CD4-positive, CD25-positive, alpha-beta regulatory T cell (primary cell): Measurements from ENCODE around the gene SCAF8. TPM values are rescaled to one million over a fixed set of nuclear protein-coding genes. Genes with fewer than 3 reads are reported as not detected.
"Not testable (repeated sequence)": the region's sequence is repeated elsewhere in the genome, so short reads cannot be mapped to it uniquely, and the experiment has no call there.

Experiments
- ATAC-seq, 2 donors: fragments of 150-1000 bp; cut with Tn5 transposase; one replicate each; pipeline ENCODE4 v1.10.0; 2021; ENCODE audit warnings: low read depth in 2 of 2, moderate number of reproducible peaks in 2 of 2, moderate library complexity in 1 of 2
- DNase-seq, 3 donors: peaks; one replicate each; pipeline versions ENCODE4 v3.0.0 to v3.0.0-alpha.2; 2012 to 2022; ENCODE audit warnings: mixed read lengths in 1 of 3
- H3K27ac ChIP-seq: one replicate; pipeline ENCODE4 v1.7.0; 2013; ENCODE audit warnings: mild to moderate bottlenecking, low read length; ENCODE audit not compliant: insufficient read depth, poor library complexity, severe bottlenecking
- H3K27me3 ChIP-seq: one replicate; pipeline ENCODE4 v1.7.0; 2013; ENCODE audit warnings: low read length; ENCODE audit not compliant: control insufficient read depth, insufficient read depth
- H3K36me3 ChIP-seq: one replicate; pipeline ENCODE4 v1.7.0; 2013; ENCODE audit warnings: mild to moderate bottlenecking, low read length, moderate library complexity; ENCODE audit not compliant: control insufficient read depth, insufficient read depth
- H3K4me1 ChIP-seq: 2 replicates; pipeline ENCODE4 v1.7.0; 2013; ENCODE audit warnings: mild to moderate bottlenecking, low read length; ENCODE audit not compliant: insufficient read depth, control insufficient read depth, poor library complexity, severe bottlenecking
- H3K4me3 ChIP-seq: one replicate; pipeline ENCODE4 v1.7.0; 2013; ENCODE audit warnings: low read depth, mild to moderate bottlenecking, low read length, moderate library complexity
- H3K9me3 ChIP-seq, 2 experiments: 1 replicate in 1 of 2; 2 replicates in 1 of 2; pipeline ENCODE4 v1.7.0; 2013; ENCODE audit warnings: low read length in 2 of 2, mild to moderate bottlenecking in 1 of 2, moderate library complexity in 1 of 2; ENCODE audit not compliant: control insufficient read depth in 2 of 2
- H3K27ac Mint-ChIP-seq, 3 donors: one replicate each; pipeline ENCODE4 v1.8.0; 2020 to 2022; ENCODE audit warnings: mild to moderate bottlenecking in 3 of 3, mixed read lengths in 3 of 3, moderate library complexity in 2 of 3
- H3K27me3 Mint-ChIP-seq: one replicate; pipeline ENCODE4 v1.8.0; 2022; ENCODE audit warnings: mild to moderate bottlenecking, mixed read lengths
- H3K36me3 Mint-ChIP-seq: one replicate; pipeline ENCODE4 v1.8.0; 2020; ENCODE audit warnings: mixed read lengths
- H3K4me1 Mint-ChIP-seq, 4 donors: one replicate each; pipeline ENCODE4 v1.8.0; 2020 to 2022; ENCODE audit warnings: mixed read lengths in 4 of 4, mild to moderate bottlenecking in 1 of 4
- H3K4me3 Mint-ChIP-seq, 4 donors: one replicate each; pipeline ENCODE4 v1.8.0; 2020 to 2022; ENCODE audit warnings: mild to moderate bottlenecking in 4 of 4, mixed read lengths in 4 of 4, moderate library complexity in 3 of 4
- H3K9me3 Mint-ChIP-seq, 7 donors: one replicate each; pipeline ENCODE4 v1.8.0; 2020 to 2022; ENCODE audit warnings: mixed read lengths in 7 of 7, mild to moderate bottlenecking in 3 of 7, moderate library complexity in 2 of 7
- polyA plus RNA-seq, 4 donors: library from polyadenylated mRNA; unstranded; fragments of 300-500 nt; fragmentation: Illumina TruSeq; gene quantifications; one replicate each; pipeline ENCODE4 v1.2.3, GENCODE V29; 2021
- total RNA-seq: library from RNA; stranded (reverse); gene quantifications from one replicate; pipeline ENCODE4 v1.2.3, GENCODE V29; 2022

Gene SCAF8
- total and polyA plus RNA-seq, 5 donors from 2014 or later = 13.7 to 72.0 (median 15.3) TPM

GRCh38 chr6:154703124-154703523, 30.1 kb upstream of the SCAF8 start:
- H3K4me3 Mint-ChIP-seq = no peak overlapping the region
- H3K9me3 Mint-ChIP-seq = no peaks in the 10 kb centered on the region
- H3K36me3 ChIP-seq = no peaks in the 10 kb centered on the region
- H3K27ac Mint-ChIP-seq = no peak overlapping the region
- H3K27me3 Mint-ChIP-seq = peaks cover 27% of the 10 kb centered on the region
- H3K4me3 ChIP-seq = no peak overlapping the region
- H3K27ac ChIP-seq = no peak overlapping the region
- ATAC-seq (no peak), DNase-seq (no peak)
- no peaks in the 10 kb centered on the region for H3K4me1 Mint-ChIP-seq
- peaks cover 8% of the 10 kb centered on the region for H3K27me3 ChIP-seq
- H3K9me3 ChIP-seq = no peaks in the 10 kb centered on the region
- no peaks in the 10 kb centered on the region for H3K4me1 ChIP-seq
- no peaks in the 10 kb centered on the region for H3K36me3 Mint-ChIP-seq

- Mint-ChIP-seq H3K36me3 (no peaks in the 10 kb centered on the region), H3K27me3 (peaks cover 41% of the 10 kb centered on the region), H3K9me3 (peaks cover 0 to 1% (median 0%) of the 10 kb centered on the region in 7 donors), H3K27ac (no peak overlapping the region), H3K4me3 (no peak overlapping the region), H3K4me1 (no peaks in the 10 kb centered on the region)
- peak in 1 of 3 donors; percentile 17 for DNase-seq
- H3K27ac ChIP-seq = no peak overlapping the region
- ATAC-seq = no peak
- no peak overlapping the region for H3K4me3 ChIP-seq
- peaks cover 8% of the 10 kb centered on the region for H3K27me3 ChIP-seq
- H3K9me3 ChIP-seq = no peaks in the 10 kb centered on the region
- no peaks in the 10 kb centered on the region for H3K36me3 ChIP-seq
- no peaks in the 10 kb centered on the region for H3K4me1 ChIP-seq
These were observed 27.6 kb upstream of the SCAF8 start for GRCh38 chr6:154705471-154706113.

- H3K27ac ChIP-seq = no peak overlapping the region
- no peak overlapping the region for H3K27ac Mint-ChIP-seq
- peaks cover 41% of the 10 kb centered on the region for H3K27me3 Mint-ChIP-seq
- no peaks in the 10 kb centered on the region for H3K4me1 Mint-ChIP-seq
- DNase-seq (no peak), ATAC-seq (no peak)
- peaks cover 0 to 1% (median 0%) of the 10 kb centered on the region in 7 donors for H3K9me3 Mint-ChIP-seq
- H3K9me3 ChIP-seq = no peaks in the 10 kb centered on the region
- peak overlapping the region in 1 of 4 donors; percentile 53 for H3K4me3 Mint-ChIP-seq
- H3K36me3 Mint-ChIP-seq = no peaks in the 10 kb centered on the region
- H3K4me1 ChIP-seq = no peaks in the 10 kb centered on the region
- no peak overlapping the region for H3K4me3 ChIP-seq
- no peaks in the 10 kb centered on the region for H3K36me3 ChIP-seq
- H3K27me3 ChIP-seq = peaks cover 8% of the 10 kb centered on the region
These were observed 26.8 kb upstream of the SCAF8 start for GRCh38 chr6:154706389-154706788.

GRCh38 chr6:154709621-154710020, 23.6 kb upstream of the SCAF8 start:
- Histone ChIP-seq H3K36me3 (no peaks in the 10 kb centered on the region), H3K4me3 (no peak overlapping the region), H3K4me1 (no peaks in the 10 kb centered on the region), H3K27me3 (peaks cover 5% of the 10 kb centered on the region), H3K27ac (no peak overlapping the region), H3K9me3 (no peaks in the 10 kb centered on the region)
- no peak overlapping the region for H3K27ac Mint-ChIP-seq
- H3K9me3 Mint-ChIP-seq = peaks cover 0 to 1% (median 0%) of the 10 kb centered on the region in 7 donors
- DNase-seq = no peak
- H3K27me3 Mint-ChIP-seq = peaks cover 44% of the 10 kb centered on the region
- no peaks in the 10 kb centered on the region for H3K4me1 Mint-ChIP-seq
- H3K4me3 Mint-ChIP-seq = no peak overlapping the region
- no peaks in the 10 kb centered on the region for H3K36me3 Mint-ChIP-seq
- no peak for ATAC-seq

GRCh38 chr6:154710689-154711088, 22.5 kb upstream of the SCAF8 start:
- Mint-ChIP-seq H3K4me3 (no peak overlapping the region), H3K9me3 (peaks cover 0 to 1% (median 0%) of the 10 kb centered on the region in 7 donors), H3K4me1 (no peaks in the 10 kb centered on the region), H3K27me3 (peaks cover 44% of the 10 kb centered on the region), H3K27ac (no peak overlapping the region), H3K36me3 (no peaks in the 10 kb centered on the region)
- Histone ChIP-seq H3K4me3 (no peak overlapping the region), H3K36me3 (no peaks in the 10 kb centered on the region), H3K27me3 (peaks cover 2% of the 10 kb centered on the region), H3K4me1 (no peaks in the 10 kb centered on the region), H3K27ac (no peak overlapping the region), H3K9me3 (no peaks in the 10 kb centered on the region)
- no peak for ATAC-seq
- no peak for DNase-seq

GRCh38 chr6:154715446-154715845, 17.8 kb upstream of the SCAF8 start:
- ATAC-seq = no peak
- H3K27ac ChIP-seq = no peak overlapping the region
- H3K9me3 ChIP-seq = peaks cover 11% of the 10 kb centered on the region in 2 experiments
- peaks cover 19% of the 10 kb centered on the region for H3K27me3 Mint-ChIP-seq
- no peaks in the 10 kb centered on the region for H3K4me1 Mint-ChIP-seq
- peaks cover 0 to 16% (median 6%) of the 10 kb centered on the region in 7 donors for H3K9me3 Mint-ChIP-seq
- no peak for DNase-seq
- H3K4me3 ChIP-seq = no peak overlapping the region
- peak overlapping the region in 1 of 3 donors; percentile 32 for H3K27ac Mint-ChIP-seq
- H3K27me3 ChIP-seq = peaks cover 4% of the 10 kb centered on the region
- H3K36me3 Mint-ChIP-seq = no peaks in the 10 kb centered on the region
- no peaks in the 10 kb centered on the region for H3K4me1 ChIP-seq
- H3K4me3 Mint-ChIP-seq = no peak overlapping the region
- no peaks in the 10 kb centered on the region for H3K36me3 ChIP-seq

GRCh38 chr6:154716350-154716749, 16.9 kb upstream of the SCAF8 start:
- peaks cover 11% of the 10 kb centered on the region in 2 experiments for H3K9me3 ChIP-seq
- H3K36me3 Mint-ChIP-seq, H3K27ac Mint-ChIP-seq, H3K27ac ChIP-seq, H3K4me1 Mint-ChIP-seq, H3K4me3 Mint-ChIP-seq, H3K4me1 ChIP-seq, H3K4me3 ChIP-seq, ATAC-seq, DNase-seq, H3K27me3 ChIP-seq, H3K36me3 ChIP-seq: not testable (repeated sequence)
- H3K9me3 Mint-ChIP-seq = peaks cover 0 to 16% (median 6%) of the 10 kb centered on the region in 7 donors
- peaks cover 18% of the 10 kb centered on the region for H3K27me3 Mint-ChIP-seq

GRCh38 chr6:154719433-154719832, 13.8 kb upstream of the SCAF8 start:
- ATAC-seq (no peak), DNase-seq (no peak)
- Mint-ChIP-seq H3K9me3 (peaks cover 0 to 18% (median 6%) of the 10 kb centered on the region in 7 donors), H3K36me3 (no peaks in the 10 kb centered on the region), H3K27ac (no peak overlapping the region), H3K27me3 (peaks cover 4% of the 10 kb centered on the region), H3K4me1 (no peaks in the 10 kb centered on the region), H3K4me3 (no peak overlapping the region)
- peaks cover 4% of the 10 kb centered on the region for H3K27me3 ChIP-seq
- H3K4me3 ChIP-seq = no peak overlapping the region
- H3K4me1 ChIP-seq = no peaks in the 10 kb centered on the region
- no peak overlapping the region for H3K27ac ChIP-seq
- no peaks in the 10 kb centered on the region for H3K36me3 ChIP-seq
- H3K9me3 ChIP-seq = peaks cover 11% of the 10 kb centered on the region in 2 experiments
